DMS153 (cell line): Measurements from ENCODE around the gene RUVBL1.
"Not testable (repeated sequence)": the region's sequence is repeated elsewhere in the genome, so short reads cannot be mapped to it uniquely, and the experiment has no call there.

Source experiments
- DNase-seq: peaks from one replicate; lab custom pipeline; 2025; lab: John Stamatoyannopoulos, UW

RUVBL1 gene

DNA sequence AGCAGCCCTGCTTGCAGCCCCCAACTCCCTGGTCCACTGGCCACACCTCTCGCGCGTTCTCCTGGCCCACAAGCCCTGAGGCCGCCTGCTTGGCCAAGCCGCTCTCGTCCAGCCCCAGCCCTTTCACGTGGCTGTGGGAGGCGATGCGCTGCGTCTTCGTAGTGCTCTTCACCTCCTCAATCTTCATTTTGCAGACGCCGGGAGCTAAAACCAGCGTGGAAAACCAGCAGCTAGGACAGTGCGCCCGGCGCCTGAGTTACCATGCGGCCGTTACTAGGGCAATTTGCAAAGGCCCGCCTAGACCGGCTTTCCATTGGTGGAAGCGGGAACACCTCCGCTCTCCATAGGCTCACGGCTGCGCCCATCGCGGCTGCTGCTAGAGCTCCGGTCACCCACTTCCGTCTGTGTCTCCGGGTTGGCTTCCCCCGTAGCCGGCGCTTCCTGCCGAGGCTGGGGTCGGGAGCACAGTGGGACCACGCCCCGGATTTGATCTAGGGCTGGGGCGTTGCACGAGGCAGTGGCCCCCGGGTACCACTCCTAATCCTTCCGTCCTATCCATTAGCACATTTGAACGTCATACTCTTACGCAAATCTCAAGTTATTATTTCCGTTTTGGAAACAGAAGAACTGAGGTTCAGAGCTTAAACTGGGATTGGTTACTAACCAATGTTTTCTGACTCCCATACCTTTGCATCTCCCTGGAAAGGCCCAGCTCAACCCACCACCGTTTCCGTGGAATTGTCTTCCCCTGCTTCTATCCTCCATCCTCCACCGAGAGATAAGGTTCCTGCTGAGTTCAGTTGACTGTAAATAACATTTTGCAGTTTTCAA is at the start of gene RUVBL1:
Gene RUVBL1, minus strand, starts transcription at position 275 of the 831 bp plus-strand sequence. Its CDS starts 88 bp downstream, at position 187.
- peak; percentile 97 for DNase-seq

- DNase-seq: no peak
Measured at GRCh38 chr3:128173200-128173599, 49.6 kb upstream of the RUVBL1 start.

GRCh38 chr3:128170866-128171516 is 47.4 kb upstream of the RUVBL1 start:
- peak; percentile 50 for DNase-seq

GRCh38 chr3:128168836-128169235 is 45.2 kb upstream of the RUVBL1 start:
- DNase-seq: no peak

DNA sequence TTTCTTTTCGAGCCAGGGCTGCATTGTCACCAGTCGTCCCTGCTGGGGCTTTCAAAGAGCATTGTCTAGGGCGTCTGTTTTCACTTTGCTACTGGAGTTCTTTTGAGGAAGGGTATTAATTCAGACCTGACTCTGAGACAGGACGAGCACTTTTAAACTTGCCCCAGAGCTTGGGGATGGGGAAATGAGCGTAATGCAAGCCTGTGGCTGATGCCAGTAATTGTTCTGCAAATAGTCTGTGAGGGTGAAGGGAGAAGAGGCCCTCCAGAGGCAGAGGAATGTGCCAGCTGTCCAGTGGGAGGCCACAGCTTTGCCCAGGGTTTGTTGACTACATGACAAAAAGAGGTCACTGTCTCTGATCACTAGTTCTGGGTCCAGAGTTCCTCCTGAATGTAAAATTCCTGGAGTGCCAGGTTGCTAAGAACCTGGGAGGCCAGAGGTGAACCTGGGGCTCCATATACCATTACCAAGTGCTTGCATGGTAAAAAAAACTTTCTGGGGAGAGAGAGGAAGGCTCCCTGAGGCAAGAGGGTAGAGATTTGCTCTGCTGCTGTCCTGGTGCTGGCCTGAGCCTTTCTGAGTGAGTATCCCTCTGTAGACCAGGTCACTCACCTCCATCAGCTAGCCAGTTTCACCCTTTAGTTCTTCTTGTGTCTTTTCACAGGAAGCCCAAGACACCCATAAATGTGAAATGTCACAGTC is 44.5 kb upstream of the RUVBL1 start:
- DNase-seq: no peak

DNA sequence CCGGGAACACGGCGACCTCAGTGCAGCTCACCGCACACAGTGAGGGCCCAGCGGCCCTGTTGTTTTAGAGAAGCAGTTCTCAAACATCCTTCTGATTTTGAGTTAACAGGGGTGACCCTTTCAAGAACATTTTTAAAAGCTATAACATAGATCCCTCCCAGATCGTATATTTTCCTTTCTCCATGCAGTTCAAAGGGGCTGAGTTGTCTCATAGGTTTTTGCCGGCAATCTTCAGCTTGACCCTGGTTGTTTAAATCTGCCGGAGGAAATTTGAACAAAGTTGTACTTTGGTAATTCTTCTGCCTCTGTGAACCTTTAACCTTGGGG is 44.0 kb upstream of the RUVBL1 start:
- no peak for DNase-seq

GRCh38 chr3:128166971-128167453 is 43.4 kb upstream of the RUVBL1 start:
- DNase-seq: no peak

- DNase-seq: no peak
Measured at GRCh38 chr3:128163432-128163831, 39.8 kb upstream of the RUVBL1 start.

DNA sequence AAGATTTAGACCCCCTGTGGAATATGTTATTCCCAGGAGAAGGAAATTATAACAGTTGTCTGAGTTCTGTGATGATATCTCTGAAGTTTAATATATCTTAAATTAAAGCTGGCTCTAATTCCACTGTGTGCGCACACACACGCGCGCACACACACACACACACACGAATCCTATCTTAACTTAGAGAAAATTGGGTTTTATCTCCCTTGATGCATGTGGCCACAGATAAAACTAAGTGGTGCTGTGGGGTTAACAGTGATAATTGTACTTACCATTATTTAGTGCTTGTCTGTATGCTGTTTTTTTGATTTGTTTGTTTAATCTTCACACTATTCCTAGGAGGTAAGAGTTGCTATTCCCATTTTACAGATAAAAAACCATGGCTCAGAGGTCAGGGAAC is 37.0 kb upstream of the RUVBL1 start:
- no peak for DNase-seq

DNA sequence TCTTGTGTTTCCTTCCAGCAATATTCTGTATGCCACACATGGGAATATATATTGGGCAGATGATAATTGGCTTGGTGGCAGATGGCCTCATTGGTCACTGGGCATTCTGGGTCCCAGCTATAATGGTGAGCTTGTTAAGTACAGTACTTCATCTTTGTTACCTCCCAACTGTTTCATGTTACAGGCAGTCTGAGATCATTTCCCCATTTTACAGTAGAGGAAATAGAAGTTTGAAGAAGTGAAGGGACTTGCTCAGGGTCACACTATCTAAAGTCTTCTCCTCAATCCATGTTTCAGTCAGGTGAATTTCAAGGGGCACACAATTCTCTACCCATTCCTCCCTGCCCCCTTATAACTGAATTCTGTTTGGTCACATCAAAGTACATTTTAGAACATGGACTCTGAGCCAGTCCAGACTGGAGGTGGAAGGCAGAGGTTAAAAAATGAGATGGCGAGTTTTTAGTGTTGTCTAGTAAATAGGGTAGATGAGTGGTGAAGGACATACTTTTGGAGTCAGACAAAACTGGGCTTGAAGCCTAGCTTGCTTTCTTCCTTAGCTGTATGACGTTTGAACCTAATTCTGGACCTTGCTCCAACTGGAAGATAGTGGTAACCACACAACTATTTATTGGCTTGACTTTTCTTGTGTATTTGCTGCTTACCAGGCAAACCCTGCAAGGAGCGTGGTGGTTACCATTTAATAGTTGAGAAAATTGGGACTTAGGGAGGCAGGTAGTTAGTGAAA is 32.2 kb upstream of the RUVBL1 start:
- DNase-seq: no peak

DNA sequence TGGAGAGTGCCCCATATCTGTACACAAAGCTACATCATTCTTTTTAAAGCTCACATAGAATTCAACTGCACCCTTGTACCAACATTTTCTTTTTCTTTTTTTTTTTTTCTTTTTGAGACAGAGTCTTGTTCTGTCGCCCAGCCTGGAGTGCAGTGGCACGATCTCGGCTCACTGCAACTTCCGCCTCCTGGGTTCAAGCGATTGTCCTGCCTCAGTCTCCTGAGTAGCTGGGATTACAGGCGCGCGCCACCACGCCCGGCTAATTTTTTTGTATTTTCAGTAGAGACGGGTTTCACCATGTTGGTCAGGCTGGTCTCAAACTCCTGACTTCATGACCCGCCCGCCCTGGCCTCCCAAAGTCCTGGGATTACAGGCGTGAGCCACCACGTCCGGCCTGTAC is 30.7 kb upstream of the RUVBL1 start:
- DNase-seq: not testable (repeated sequence)

DNA sequence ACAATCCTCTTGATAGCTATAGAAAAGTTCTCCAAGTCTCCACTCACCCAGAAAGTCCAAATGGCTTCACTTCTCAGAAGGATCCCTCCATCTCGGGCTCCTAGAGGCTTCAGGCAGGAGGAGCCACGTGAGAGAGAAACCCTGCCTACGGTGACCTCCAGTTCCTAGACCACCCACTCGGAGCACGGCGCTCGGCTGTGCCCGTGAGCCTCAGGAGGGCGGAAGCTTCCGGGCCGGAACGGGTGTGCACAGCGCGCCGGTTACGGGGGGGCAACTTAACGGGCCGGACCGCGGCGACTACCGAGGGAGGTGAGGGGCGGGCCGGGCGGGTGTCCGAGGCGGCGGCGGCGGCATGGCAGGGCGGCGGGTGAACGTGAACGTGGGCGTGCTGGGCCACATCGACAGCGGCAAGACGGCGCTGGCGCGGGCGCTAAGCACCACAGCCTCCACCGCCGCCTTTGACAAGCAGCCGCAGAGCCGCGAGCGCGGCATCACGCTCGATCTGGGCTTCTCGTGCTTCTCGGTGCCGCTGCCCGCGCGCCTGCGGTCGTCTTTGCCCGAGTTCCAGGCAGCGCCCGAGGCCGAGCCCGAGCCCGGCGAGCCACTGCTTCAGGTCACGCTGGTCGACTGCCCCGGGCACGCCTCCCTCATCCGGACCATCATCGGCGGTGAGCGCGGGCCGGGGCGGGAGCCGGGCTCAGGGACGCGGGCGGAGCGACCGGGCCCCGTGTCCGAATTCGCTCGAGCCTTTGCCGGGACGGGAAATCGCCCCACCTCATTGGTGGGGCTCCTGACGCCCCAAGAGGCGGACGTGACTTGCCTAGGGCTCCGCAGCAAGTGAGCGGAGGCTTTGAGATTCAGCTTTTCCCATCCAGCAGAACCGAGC is 29.8 kb upstream of the RUVBL1 start, which contains the start of gene EEFSEC:
Gene EEFSEC, plus strand, starts transcription at position 326 of the 886 bp plus-strand sequence. Its CDS starts 27 bp downstream, at position 353.
- DNase-seq: peak; percentile 54

DNA sequence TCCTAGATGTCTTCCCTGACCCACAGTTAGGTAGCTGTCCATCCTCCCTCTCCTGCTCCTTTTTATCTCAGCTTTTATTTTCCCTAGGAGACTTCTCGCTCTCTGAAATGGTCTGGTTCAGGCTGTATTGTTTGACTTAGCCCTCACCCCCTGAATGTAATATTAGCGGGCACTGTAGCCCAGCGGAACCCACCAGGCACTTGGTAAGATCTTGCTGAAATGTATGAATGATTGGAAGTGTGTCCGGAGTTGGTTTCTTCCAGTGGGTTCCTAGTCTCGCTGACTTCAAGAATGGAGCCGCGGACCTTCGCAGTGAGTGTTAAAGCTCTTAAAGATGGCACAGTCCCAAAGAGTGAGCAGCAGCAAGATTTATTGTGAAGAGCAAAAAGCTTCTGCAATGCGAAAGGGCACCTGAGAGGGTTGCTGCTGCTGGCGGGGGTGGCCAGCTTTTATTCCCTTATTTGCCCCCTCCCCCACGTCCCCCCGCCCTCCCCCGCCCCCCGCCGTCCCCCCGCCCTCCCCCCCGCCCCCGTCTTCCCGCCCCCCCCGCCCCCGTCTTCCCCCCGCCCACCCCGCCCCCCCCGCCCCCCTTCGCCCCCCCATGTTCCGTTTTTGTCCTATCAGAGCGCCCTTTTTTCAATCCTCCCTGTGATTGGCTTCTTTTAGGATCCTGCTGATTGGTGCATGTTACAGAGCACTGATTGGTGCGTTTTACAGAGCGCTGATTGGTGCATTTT is 29.0 kb upstream of the RUVBL1 start:
- peak; percentile 63 for DNase-seq

GRCh38 chr3:128151758-128152274 is 28.2 kb upstream of the RUVBL1 start:
- no peak for DNase-seq

DNA sequence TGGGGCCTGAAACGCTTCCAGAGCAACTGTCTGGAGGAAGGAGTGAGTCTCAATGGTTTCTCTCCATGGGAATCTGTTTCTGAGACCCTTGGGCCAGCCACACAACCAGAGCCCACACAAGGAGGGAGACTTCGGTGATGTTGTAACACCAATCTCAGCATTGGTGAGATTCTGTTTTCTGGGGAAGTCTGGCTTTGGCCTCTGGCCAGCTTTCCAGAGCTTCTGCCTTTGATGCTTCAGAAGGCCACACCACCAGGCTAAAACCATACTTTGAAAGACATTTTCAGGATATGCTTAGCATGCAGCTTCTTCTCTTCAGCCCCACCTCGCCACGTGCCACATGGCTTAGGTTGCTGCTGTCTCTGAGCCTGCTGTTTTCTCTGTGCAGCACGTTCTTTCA is 26.0 kb upstream of the RUVBL1 start:
- DNase-seq: no peak

DNA sequence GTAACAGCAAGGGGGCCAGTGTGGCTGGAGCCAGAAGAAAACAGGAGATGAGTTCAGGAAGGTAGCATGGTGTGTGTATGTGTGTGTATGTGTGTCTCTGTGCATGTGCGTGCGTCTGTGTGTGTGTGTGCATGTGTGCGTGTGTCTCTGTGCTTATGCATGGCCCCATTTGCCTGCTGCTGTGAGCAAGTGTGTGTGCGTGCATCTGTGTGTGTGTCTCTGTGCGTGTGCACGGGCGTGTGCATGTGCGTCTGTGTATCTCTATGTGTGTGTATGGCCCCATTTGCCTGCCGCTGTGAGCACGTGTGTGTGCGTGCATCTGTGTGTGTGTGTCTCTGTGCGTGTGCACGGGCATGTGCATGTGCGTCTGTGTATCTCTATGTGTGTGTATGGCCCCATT is 22.6 kb upstream of the RUVBL1 start:
- DNase-seq: no peak

- DNase-seq: no peak
Measured at GRCh38 chr3:128145279-128145678, 21.7 kb upstream of the RUVBL1 start.

- no peak for DNase-seq
Measured at GRCh38 chr3:128144512-128145187, 21.0 kb upstream of the RUVBL1 start.

- no peak for DNase-seq
Measured at GRCh38 chr3:128143496-128143895, 19.9 kb upstream of the RUVBL1 start.
